Measurements from ENCODE around the gene KRTAP10-11.
"Not testable (repeated sequence)": the region's sequence is repeated elsewhere in the genome, so short reads cannot be mapped to it uniquely, and the experiment has no call there.

Gene KRTAP10-11, protein sequence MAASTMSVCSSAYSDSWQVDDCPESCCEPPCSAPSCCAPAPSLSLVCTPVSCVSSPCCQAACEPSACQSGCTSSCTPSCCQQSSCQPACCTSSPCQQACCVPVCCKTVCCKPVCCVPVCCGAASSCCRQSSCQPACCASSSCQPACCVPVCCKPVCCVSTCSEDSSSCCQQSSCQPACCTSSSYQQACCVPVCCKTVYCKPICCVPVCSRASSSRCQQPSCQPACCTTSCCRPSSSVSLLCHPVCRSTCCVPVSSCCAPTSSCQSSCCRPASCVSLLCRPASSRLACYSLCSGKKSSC

GRCh38 chr21:44646366-44647221 is at the start of gene KRTAP10-11:
Gene KRTAP10-11 (plus strand): TSS chr21:44646414. CDS start chr21:44646459, 45 bp downstream.
- DNase-seq = not testable (repeated sequence)

DNA sequence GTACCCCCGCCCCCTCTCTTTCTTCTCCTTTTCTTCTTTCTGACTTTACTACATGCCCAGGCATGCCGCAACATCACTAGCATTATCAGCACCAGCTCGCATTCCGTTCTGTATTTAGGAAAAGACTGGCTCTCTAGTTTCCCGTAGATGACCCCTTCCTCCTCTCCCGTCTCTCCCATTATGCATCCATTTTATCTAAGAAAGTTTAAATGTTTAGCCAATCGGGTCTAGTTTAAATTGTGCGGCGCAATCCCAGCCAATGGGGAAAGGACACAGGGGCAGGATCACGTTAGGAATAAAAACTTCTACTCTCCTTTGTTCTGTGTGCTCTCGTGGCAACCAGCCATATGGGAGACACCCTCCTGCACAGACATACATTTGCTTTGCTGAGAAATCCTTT is 48.2 kb upstream of the KRTAP10-11 start:
- DNase-seq = no peak

DNA sequence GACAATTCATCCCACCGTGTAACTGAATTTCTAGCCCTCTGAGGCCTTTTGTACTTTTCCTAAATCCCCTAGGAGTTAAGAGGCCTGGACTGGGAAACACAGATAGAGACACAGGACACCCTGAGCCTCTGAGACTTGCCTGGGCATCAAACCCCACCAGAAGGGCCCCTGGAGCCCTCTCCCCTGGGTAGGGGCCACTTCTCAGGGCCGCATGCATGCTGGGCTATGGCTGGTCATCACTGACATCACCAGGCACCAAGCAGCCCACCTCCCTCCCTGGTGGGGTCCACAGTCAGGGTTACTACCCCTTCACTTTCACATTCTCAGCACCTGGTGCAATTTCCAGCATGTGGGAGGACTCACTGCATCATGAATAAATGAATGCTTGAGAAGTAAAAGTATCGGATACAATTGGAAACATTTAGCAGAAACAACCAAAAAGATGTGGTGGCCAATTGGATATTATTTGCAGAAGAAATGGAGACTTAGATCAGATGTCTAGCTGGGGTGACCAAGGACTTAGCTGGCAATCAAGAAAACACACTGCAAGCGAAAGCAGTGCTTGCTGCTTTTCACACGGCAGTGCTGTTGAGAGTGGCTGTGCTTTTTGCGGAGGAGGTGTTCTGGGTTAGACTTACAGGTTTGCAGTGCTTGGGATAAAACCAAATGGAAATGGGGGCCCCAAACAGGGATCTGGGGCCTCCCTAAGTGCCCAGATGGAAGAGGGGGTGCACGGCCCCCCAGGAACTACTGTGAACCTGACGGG is 46.8 kb upstream of the KRTAP10-11 start:
- no peak for DNase-seq

DNA sequence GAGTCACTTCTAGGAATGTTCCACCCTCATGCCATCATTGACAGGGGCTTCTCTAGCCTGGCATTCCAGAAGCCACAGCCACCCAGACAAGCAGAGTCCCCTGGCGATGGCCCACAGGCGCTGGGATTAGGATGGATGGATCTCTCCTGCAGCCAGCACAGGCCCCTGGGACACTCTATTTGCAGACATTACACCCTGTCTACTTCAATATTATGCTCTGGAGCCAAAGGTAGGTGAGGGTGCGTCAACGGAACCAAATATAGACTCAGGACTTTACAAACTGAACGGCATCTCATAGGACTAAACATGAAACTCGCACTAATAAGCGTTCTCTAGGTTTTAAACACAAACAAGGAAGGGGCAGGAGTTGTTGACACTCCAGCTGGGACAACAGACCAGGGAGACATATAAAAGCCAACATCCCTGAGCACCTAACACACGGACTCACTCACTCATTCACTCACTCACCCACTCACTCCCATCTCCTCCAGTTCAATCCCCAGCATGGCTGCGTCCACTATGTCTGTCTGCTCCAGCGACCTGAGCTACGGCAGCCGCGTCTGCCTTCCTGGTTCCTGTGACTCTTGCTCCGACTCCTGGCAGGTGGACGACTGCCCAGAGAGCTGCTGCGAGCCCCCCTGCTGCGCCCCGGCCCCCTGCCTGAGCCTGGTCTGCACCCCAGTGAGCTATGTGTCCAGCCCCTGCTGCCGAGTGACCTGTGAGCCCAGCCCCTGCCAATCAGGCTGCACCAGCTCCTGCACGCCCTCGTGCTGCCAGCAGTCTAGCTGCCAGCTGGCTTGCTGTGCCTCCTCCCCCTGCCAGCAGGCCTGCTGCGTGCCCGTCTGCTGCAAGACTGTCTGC is 45.9 kb upstream of the KRTAP10-11 start, which contains the start of gene KRTAP10-7:
Gene KRTAP10-7 (plus strand): TSS at position 480 of the 861 bp plus-strand sequence. CDS start 25 bp downstream, at position 505.
- DNase-seq = not testable (repeated sequence)

DNA sequence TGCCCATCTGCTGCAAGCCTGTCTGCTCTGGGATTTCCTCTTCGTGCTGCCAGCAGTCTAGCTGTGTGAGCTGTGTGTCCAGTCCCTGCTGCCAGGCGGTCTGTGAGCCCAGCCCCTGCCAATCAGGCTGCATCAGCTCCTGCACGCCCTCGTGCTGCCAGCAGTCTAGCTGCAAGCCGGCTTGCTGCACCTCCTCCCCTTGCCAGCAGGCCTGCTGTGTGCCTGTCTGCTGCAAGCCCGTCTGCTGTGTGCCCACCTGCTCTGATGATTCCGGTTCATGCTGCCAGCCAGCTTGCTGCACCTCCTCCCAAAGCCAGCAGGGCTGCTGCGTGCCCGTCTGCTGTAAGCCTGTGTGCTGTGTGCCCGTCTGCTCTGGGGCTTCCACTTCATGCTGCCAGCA is 45.1 kb upstream of the KRTAP10-11 start:
- DNase-seq = not testable (repeated sequence)

GRCh38 chr21:44601596-44602462 is 44.4 kb upstream of the KRTAP10-11 start:
- DNase-seq = no peak

GRCh38 chr21:44602463-44602850 is 43.8 kb upstream of the KRTAP10-11 start:
- DNase-seq = no peak

GRCh38 chr21:44603109-44603875 is 42.9 kb upstream of the KRTAP10-11 start:
- DNase-seq = no peak

- DNase-seq = no peak
These were observed 42.3 kb upstream of the KRTAP10-11 start for GRCh38 chr21:44603911-44604310.

GRCh38 chr21:44606495-44606894 is 39.7 kb upstream of the KRTAP10-11 start:
- DNase-seq = no peak

DNA sequence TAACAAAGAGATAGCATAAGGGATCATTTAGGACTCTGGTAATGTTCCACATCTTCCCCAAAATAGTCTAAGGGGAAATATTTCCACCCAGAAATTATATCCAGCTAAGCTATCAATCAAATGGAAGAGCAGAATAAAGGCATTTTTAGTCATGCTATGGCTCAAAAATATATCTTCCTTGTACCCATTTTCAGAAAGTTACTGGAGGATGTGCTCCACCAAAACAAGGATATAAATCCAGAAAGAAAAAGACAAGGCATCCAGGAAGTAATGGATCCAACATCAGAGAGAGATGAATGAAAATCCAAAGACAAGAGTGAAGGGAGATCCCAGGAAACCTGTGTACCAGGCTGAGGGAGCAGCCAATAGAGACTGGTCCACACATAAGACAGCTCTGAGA is 37.0 kb upstream of the KRTAP10-11 start:
- DNase-seq = no peak

DNA sequence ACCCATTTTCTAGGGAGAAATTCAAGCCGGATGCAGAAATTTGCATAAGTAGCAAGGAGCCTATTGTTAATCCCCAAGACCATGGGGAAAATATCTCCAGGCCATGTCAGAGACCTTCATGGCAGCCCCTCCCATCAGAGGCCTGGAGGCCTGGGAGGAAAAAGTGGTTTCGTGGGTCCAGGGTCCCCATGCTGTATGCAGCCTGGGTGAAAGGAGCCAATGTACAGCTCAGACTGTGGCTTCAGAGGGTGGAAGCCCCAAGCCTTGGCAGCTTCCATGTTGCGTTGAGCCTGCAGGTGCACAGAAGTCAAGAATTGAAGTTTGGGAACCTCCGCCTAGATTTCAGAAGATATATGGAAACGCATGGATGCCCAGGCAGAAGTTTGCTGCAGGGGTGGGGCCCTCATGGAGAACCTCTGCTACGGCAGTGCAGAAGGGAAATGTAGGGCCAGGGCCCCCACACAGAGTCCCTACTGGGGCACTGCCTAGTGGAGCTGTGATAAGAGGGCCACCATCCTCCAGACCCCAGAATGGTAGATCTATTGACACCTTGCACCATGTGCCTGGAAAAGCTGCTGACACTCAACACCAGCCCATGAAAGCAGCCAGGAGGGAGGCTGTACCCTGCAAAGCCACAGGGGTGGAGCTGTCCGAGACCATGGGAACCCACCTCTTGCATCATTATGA is 35.9 kb upstream of the KRTAP10-11 start:
- not testable (repeated sequence) for DNase-seq

- no peak for DNase-seq
These were observed 34.7 kb upstream of the KRTAP10-11 start for GRCh38 chr21:44611551-44611950.

DNA sequence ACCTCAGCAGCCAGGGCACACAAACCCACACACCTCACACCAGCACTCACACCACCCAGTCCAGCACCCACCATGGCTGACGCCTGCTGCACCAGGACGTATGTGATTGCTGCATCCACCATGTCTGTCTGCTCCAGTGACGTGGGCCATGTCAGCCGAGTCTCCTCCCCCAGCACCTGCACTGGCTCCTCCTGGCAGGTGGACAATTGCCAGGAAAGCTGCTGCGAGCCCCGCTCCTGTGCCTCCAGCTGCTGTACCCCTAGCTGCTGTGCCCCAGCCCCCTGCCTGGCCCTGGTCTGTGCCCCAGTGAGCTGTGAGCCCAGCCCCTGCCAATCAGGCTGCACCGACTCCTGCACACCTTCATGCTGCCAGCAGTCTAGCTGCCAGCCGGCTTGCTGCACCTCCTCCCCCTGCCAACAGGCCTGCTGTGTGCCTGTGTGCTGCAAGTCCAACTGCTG is 34.2 kb upstream of the KRTAP10-11 start, which contains the start of gene KRTAP10-8:
Gene KRTAP10-8 (plus strand): TSS at position 51 of the 458 bp plus-strand sequence. CDS start 22 bp downstream, at position 73.
- DNase-seq = no peak

DNA sequence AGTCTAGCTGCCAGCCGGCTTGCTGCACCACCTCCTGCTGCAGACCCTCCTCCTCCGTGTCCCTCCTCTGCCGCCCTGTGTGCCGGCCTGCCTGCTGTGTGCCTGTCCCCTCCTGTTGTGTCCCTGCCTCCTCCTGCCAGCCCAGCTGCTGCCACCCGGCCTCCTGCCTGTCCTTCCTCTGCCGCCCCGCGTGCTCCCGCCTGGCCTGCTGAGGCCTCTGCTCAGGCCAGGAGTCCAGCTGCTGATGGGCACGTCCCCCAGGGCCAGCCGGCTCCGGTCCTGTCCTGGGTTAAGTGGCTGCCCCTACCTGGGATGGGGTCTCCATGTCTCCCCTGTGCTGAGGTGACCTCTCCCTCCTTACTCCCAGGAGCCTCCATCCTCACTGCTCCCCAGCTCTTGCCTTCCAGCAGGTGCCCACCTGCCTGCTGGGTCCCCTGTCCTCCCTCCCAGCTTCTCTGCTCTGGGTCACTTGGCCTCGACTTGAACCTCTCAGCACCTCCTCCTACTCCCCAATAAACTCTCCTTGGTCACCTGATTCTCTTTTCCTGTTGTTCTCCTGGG is 33.5 kb upstream of the KRTAP10-11 start:
- DNase-seq = no peak

DNA sequence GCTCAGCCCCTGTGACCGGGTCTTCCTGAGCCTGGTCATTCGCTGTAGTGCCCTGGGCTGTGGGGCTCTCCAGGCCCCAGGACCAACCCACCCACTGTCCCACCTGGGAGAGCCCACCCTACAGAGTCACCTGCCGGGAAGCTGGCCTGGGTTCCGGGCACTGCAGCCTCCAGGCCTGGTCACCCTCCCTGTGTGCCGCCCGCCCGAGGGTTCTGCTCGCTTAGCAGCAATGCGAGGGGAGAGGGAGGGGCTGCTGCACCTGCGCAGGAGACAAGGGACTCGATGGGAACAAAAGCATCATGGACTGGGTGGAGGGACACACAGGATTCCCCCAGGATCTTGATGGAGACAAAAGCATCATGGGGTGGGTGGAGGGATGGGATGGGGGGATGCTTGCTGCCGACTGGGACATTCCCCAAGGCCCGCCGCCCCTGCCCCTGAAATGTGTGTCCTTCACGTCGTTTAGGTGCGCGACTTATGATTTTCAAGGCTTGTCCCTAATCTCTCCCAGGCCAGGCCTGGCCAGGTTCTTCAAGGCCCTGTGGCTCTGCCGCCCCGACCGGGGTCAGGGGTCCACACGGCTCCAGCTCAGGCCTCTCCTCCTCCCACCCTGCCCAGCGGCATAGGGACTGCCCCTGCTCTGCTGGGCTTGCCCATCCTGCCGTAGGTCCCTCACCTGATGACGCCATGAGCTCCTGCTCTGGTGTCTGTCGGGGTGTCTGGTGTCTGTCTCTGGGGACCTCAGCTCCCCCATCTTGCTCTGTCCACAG is 32.6 kb upstream of the KRTAP10-11 start:
- no peak for DNase-seq

DNA sequence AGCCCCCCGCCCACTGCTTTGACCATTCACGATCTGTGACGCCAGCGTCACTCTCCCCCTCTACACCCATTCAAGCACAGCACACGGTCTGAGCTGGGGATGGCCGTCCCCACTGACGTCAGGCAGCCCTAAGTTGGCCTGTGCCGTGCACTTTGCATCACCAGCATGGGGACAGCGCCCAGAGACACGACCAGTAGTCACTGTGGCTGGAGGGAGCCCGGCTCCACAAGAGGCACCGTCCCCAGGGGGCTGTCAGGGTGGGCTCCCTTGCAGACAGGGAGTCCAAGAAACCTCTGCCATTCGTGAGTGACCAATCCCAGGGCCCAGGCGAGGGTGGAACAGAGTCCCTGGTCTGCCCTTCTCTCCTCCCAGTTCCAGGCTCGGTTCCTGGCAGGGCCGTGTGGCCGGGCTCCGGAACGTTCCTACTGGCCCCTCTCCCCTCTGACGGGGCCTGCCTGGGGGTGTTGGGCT is 32.0 kb upstream of the KRTAP10-11 start:
- DNase-seq = no peak

- no peak for DNase-seq
These were observed 31.2 kb upstream of the KRTAP10-11 start for GRCh38 chr21:44614961-44615391.
